Sigmoid colon (tissue), 4 donors: Measurements from ENCODE around the gene MYH11.
A peak's percentile ranks its signal among the peaks of the same experiment; 100 is the strongest.

Experiments used
- CTCF ChIP-seq, 4 experiments: fragments of 450-650 bp in 3 of 4; fragments of 200-600 bp in 1 of 4; IDR thresholded peaks; one replicate each; pipeline ENCODE4 v1.5.1; 2016 to 2019; ENCODE audit warnings: antibody characterized with exemption in 4 of 4, mild to moderate bottlenecking in 3 of 4, moderate library complexity in 2 of 4
- EP300 ChIP-seq, 4 donors: sonication (generic); formaldehyde crosslinking; IDR thresholded peaks; one replicate each; pipeline ENCODE4 v1.6.1; 2017; ENCODE audit warnings: antibody characterized with exemption in 4 of 4
- POLR2AphosphoS5 ChIP-seq, 4 donors: sonication (generic); formaldehyde crosslinking; IDR thresholded peaks; one replicate each; pipeline ENCODE4 v1.6.1; 2017; ENCODE audit warnings: antibody characterized with exemption in 4 of 4

GRCh38 chr16:15735610-15736009 is 121.2 kb downstream of the MYH11 start:
- TF ChIP-seq CTCF (IDR thresholded peaks at IDR 0.05) (no peak), POLR2AphosphoS5 (IDR thresholded peaks at IDR 0.05) (peak; percentile 16 to 59 (median 44)), EP300 (IDR thresholded peaks at IDR 0.05) (no peak)
